Measurements from ENCODE around the gene IGFL4. TPM values are rescaled to one million over a fixed set of nuclear protein-coding genes. Genes with fewer than 3 reads are reported as not detected.

The IGFL4 gene
- total RNA-seq, 4 donors from 2014 or later: not detected

- intact Hi-C loops (cut with DNase I): no loop called here
- H3K36me3 ChIP-seq: no peaks in the 10 kb centered on the region
- H3K4me1 ChIP-seq: no peaks in the 10 kb centered on the region
- DNase-seq: no peak
- no peak within 1 kb of the TSS for H3K27ac ChIP-seq
- WGBS, 2 donors: 27 to 43% methylated on average over 22 to 25 of the region's 47 CpGs
- H3K9me3 ChIP-seq: no peaks in the 10 kb centered on the region
- TF ChIP-seq CTCF (IDR thresholded peaks at IDR 0.05) (no peak), POLR2A (IDR thresholded peaks at IDR 0.05) (no peak)
- H3K4me3 ChIP-seq (replicated peaks in 1 of 3): no peak within 1 kb of the TSS
- H3K27me3 ChIP-seq: no peaks in the 10 kb centered on the region
Observed at GRCh38 chr19:46022431-46023310, 18.1 kb downstream of the IGFL4 start, which contains the start of gene PGLYRP1. PGLYRP1 (minus strand) TSS chr19:46023053; CDS start chr19:46023021, 32 bp downstream.

GRCh38 chr19:46022061-46022430 lies 18.8 kb downstream of the IGFL4 start:
- no peak for DNase-seq
- WGBS, 2 donors: 37 to 62% methylated on average over 1 to 9 of the region's 12 CpGs
- Histone ChIP-seq H3K36me3 (no peaks in the 10 kb centered on the region), H3K4me3 (replicated peaks in 1 of 3) (no peak overlapping the region), H3K27ac (no peak overlapping the region), H3K4me1 (no peaks in the 10 kb centered on the region), H3K27me3 (no peaks in the 10 kb centered on the region), H3K9me3 (no peaks in the 10 kb centered on the region)
- intact Hi-C loops (cut with DNase I): no loop called here
- TF ChIP-seq POLR2A (IDR thresholded peaks at IDR 0.05): no peak
- no peak for TF ChIP-seq CTCF (IDR thresholded peaks at IDR 0.05)

- Histone ChIP-seq H3K36me3 (no peaks in the 10 kb centered on the region), H3K9me3 (no peaks in the 10 kb centered on the region), H3K27ac (no peak overlapping the region), H3K4me1 (no peaks in the 10 kb centered on the region), H3K27me3 (no peaks in the 10 kb centered on the region), H3K4me3 (replicated peaks in 1 of 3) (no peak overlapping the region)
- intact Hi-C loops (cut with DNase I): no loop called here
- DNase-seq: peak; percentile 45 to 51
- TF ChIP-seq POLR2A (IDR thresholded peaks at IDR 0.05) (no peak), CTCF (IDR thresholded peaks at IDR 0.05) (no peak)
- WGBS, 2 donors: 36 to 45% methylated on average over 6 to 11 of the region's 11 CpGs
Observed at GRCh38 chr19:46021531-46022041, 19.2 kb downstream of the IGFL4 start.

GRCh38 chr19:46020819-46021125 lies 20.0 kb downstream of the IGFL4 start:
- TF ChIP-seq CTCF (IDR thresholded peaks at IDR 0.05) (no peak), POLR2A (IDR thresholded peaks at IDR 0.05) (no peak)
- H3K4me3 ChIP-seq (replicated peaks in 1 of 3): no peak overlapping the region
- no peaks in the 10 kb centered on the region for H3K9me3 ChIP-seq
- WGBS, 2 donors: 88 to 93% methylated on average over 6 to 7 of the region's 7 CpGs
- no peak for DNase-seq
- no peak overlapping the region for H3K27ac ChIP-seq
- intact Hi-C loops (cut with DNase I): no loop called here
- peaks cover 0 to 8% of the 10 kb centered on the region in 2 donors for H3K4me1 ChIP-seq
- no peaks in the 10 kb centered on the region for H3K27me3 ChIP-seq
- no peaks in the 10 kb centered on the region for H3K36me3 ChIP-seq

- DNase-seq: no peak
- no peak overlapping the region for H3K4me3 ChIP-seq (replicated peaks in 1 of 3)
- H3K4me1 ChIP-seq: peaks cover 3 to 21% of the 10 kb centered on the region in 2 donors
- TF ChIP-seq CTCF (IDR thresholded peaks at IDR 0.05): no peak
- TF ChIP-seq POLR2A (IDR thresholded peaks at IDR 0.05): no peak
- intact Hi-C loops (cut with DNase I): loop anchor here (10.0 kb wide), 1 partner anchor 124 kb away; no protein-coding TSS in a partner anchor
- H3K36me3 ChIP-seq: no peaks in the 10 kb centered on the region
- H3K27ac ChIP-seq: no peak overlapping the region
- H3K9me3 ChIP-seq: no peaks in the 10 kb centered on the region
- WGBS, 2 donors: 91 to 93% methylated on average over 13 of the region's 13 CpGs
- H3K27me3 ChIP-seq: no peaks in the 10 kb centered on the region
Observed at GRCh38 chr19:46019270-46019669, 21.5 kb downstream of the IGFL4 start.

Data from thyroid gland (tissue), 4 donors.